HG03439 (cell line): ENCODE measurements around the gene CCNT2.
"Not testable (repeated sequence)": the region's sequence is repeated elsewhere in the genome, so short reads cannot be mapped to it uniquely, and the experiment has no call there.

Experiments
- ATAC-seq: cut with Tn5 transposase; IDR thresholded peaks from one replicate; pipeline ENCODE4 v1.9.1; 2021; ENCODE audit warnings: mild to moderate bottlenecking, moderate library complexity; ENCODE audit not compliant: unreplicated experiment

Gene CCNT2

DNA sequence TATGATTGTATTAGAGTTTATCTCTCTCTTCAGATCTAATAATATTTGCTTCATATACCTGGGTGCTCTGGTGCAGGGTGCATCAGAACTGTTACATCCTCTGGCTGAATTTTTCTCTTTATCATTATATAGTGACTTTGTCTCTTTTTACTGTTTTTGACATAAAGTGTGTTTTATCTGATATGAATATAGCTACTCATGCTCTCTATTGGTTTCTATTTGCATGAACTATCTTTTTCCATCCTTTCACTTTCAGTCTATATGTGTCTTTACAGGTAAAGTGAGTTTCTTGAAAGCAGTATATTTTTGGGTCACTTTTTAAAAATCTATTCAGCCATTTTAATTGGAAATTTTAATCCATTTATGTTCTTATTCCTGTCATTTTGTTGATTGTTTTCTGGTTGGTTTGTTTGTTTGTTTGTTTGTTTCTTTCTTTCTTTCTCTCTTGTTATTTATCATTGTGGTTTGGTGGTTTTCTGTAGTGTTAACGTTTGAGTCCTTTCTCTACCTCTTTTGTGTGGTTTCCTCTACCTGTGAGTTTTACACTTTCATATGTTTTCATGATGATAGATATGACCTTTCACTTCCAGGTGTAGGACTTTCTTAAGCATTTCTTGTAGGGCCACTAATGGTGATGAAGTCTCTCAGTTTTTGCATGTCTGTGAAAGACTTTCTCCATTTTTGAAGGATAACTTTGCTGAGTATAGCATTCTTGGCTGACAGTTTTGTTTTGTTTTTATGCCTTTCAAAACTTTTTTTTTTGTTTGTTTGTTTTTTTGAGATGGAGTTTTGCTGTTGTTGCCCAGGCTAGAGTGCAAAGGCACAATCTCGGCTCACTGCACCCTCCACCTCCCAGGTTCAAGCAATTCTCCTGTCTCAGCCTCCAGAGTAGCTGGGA lies 54.9 kb downstream of the CCNT2 start:
- ATAC-seq = no peak

DNA sequence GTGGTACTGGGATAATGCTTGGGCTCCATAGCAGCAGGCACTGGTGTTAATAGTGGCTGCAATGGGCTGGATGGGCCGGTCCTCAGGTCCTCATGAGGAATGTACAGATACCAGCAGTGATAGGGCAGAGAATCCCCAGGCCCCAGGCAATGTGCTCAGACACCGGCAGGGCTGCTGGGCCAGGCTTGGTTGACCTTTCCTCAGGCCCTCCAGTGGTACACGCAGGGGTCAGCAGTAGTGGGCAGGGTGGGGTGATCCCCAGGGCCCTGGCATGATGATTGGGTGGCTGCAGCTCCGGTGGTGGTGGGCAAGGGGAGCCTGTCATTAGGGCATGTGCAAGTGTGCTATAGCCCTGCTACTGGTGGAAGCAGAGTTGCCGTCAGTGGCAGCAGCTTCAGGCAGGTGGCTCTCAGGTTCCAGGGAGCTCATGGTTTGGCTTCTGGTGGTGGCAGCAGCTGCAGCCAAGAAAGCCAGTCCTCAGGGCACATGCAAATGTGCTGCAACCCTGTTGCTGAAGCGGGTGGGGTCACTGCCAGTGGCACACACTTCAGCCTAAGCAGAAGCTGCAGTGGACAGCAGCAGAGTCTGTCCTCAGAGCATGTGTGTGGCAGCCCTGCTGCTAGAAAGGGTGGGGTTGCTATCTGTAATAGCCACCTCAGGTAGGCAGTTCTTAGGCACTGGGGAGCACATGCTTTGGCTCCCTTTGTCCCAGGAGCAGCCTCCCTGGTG lies 56.8 kb downstream of the CCNT2 start:
- ATAC-seq = no peak

DNA sequence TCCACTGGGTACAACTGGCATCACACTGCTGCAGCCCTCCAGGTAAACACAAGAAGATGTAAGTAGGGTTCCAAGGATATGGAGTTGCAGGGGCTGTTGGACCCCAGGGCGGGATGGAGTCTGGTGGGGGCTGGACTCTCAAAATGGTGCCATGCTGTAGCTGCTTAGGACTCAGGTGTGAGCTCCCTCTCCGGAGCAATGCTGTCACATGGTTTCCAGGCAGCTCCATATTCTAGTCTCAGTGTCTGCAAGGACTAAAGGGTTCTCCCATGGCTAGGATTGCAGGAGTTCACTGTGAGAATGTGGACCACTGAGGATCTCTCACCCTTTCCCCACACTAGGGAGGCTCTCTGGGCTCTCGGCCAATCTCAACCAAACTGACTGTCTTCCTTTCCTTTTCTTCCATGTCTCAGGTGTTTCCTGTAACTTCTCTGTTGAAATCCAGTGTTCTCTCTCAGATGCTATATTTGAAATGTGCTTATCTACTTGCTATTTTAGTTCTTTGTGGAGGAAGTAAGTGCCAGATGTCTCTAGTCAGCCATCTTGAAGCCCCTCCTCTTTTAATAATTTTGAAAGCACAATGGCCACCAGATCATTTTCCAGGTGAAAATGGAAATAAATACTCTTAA lies 57.6 kb downstream of the CCNT2 start:
- ATAC-seq = no peak

DNA sequence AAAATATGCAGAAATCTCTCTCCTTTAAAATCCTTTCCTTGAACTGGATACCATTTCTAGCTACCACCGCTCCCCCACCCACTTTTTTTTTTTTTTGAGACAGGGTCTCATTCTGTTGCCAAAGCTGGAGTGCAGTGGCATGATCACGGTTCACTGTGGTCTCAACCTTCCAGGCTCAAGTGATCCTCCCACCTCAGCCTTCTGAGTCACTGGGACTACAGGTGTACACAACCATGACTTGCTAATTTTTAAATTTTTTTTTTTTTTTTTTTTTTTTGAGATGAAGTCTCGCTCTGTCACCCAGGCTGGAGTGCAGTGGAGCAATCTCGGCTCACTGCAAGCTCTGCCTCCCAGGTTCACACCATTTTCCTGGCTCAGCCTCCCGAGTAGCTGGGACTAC lies 58.5 kb downstream of the CCNT2 start:
- ATAC-seq = not testable (repeated sequence)

DNA sequence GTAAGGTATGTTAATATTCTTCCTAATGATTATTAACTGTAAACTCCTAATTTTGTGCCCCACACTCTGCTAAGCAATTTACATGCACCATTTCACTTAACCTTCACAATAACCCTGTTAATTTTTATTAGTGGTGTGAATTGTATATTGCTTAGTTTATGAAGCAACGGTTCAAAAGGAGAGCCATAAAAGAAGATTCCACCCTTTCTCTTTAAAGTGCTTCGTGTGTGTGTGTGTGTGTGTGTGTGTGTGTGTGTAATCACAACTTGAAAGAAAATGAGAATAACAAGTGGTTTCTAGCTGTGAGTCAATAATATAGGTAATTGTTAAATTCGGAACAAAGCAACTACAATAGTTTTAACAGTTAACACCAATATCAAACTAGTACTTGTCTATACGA lies 60.6 kb downstream of the CCNT2 start:
- ATAC-seq = no peak

DNA sequence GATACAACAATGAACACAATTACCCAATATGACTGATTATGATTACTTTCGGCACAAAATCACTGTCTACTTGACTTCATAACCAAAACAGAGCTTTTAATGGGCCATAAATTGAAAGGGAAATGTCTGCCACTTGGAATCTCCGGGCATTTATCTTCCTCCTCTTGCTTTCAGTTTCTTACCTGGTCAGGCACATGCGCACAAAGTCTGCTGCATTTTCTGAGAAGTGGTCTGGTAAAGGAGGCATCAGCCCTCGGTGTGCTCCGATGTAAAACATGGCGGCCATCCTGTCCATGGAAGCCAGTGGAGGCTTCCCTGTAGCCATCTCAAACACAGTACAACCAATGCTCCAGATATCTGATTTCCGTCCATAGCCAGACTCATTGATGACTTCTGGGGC lies 62.0 kb downstream of the CCNT2 start:
- ATAC-seq = no peak

DNA sequence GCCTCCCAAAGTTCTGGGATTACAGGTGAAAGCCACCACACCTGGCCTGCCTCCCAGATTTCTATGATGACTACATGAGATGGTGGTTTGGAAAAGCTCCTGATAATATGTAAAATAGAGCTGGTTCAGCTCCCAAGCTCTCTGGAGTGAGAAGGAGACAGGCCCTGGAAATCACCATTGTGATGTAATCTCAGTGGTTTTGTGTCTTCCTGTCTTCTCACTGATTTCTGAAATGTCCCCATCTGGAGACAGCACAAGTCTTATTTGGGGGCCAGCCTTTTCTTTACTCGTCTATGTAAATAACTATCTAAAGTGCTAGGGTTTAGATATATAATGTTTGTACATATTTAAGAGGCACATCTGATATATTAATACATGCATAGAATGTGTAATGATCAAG lies 64.0 kb downstream of the CCNT2 start:
- no peak for ATAC-seq

DNA sequence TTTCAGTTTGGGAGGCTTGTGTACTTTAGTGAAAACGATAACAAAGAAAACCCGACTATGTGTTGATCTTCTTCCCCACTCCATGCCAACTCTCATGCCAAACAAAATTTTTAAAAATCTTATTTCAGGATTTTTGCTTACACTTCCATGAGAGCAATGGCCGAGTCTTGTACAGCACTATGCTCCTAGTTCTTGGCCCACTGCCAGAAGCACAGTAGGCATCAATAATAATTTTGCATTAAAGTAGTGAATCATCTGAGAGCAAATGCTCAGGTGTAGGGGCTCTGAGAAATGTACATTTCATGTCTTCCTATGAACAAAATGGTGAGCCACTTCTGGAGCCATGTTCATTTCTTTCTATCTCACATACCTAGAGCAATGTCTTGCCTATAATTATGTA lies 66.4 kb downstream of the CCNT2 start:
- ATAC-seq = no peak

DNA sequence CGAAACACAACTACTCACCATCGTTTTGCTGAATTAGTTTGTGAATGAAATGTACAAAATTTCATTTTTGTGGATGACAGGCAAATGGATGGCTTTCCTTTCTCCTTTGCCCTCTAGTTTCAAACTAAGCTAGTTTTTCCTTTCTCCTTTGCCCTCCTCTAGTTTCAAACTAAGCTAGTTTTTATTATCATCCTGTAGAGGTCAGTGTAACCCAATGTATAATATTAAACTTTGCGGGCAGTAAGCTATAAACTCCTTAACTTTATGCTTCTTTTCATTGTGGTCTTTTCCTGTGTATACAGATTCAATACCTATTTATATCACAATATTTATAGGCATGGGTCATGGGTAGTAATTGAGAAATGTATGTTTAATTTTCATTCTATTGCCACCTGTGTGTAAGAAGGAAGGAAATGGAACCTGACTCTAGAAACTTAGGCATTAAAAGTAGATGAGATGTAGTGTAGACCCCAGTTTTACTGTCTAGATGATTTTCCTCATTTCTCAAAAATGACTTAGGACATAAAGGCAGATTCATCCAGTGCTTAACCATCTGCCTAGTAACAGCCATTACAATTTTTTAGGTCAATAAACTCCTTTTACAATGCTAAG lies 70.5 kb downstream of the CCNT2 start:
- ATAC-seq = no peak

DNA sequence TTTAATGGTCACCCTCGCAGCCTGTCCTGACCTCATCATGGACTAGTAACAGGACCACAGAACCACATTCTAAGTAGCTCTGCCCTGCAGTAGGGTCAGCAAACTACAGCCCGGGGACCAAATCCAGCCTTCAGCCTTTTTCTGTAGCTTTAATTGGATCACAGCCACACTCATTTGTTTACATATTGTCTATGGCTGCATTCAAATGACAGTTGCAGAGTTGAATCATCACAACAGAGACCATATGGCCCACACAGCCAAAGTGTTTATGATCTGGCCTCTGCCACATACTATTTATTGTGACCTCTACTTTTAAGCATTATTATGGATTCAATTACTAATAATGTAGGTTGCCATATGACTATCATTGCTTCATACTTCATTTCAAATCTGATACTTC lies 80.9 kb downstream of the CCNT2 start:
- ATAC-seq = no peak

DNA sequence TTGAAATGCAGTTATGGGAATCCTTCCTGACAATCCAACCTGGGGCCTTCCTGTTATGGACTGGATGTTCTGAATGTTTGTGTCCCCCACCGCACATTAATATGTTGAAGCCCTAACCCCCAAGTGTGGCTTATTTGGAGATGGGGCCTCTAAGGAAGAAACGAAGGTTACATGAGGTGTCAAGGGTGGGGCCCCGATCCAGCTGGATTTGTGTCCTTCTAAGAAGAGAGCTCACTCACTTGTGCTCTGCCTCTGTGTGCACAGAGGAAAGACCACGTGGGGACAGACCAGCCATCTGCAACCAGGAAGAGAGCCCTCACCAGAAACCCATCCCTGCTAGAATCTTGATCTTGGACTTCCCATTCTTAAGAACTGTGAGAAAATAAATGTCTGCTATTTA lies 84.2 kb downstream of the CCNT2 start:
- ATAC-seq = no peak

DNA sequence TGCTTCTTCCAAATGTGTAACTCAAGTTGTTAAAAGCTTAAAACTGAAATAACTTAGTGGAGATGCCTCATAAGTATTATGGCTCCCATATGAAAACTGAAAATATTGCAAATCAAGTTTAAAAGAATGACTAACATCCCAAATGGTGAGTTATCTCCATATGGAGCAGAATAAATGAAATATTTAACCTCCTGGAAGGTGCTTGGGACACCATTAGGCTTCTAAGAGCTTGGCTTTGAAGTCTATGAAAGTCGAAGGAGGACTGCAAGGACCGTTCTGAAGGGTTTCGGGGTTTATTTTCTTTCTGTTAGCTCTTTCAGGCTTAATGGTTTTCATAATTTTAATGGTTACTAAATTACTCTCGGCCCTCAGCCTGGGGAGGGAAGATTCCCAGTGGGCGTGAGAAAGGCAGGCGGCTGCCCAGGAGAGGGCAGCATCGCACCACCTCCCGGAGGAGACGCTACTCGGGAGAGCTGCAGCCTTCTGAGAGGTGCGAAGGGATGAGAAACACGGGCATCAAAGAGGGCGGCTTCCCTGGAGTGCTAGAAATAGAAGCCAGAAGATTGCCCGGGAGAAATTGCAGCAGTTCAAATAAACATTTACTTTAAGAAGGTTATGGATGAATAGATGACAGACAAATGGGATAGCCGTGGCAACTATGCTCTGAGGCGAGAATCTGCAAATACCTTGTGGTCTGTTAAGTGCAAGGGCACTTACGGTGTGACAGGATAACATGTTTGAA lies 85.6 kb downstream of the CCNT2 start:
- ATAC-seq = no peak

DNA sequence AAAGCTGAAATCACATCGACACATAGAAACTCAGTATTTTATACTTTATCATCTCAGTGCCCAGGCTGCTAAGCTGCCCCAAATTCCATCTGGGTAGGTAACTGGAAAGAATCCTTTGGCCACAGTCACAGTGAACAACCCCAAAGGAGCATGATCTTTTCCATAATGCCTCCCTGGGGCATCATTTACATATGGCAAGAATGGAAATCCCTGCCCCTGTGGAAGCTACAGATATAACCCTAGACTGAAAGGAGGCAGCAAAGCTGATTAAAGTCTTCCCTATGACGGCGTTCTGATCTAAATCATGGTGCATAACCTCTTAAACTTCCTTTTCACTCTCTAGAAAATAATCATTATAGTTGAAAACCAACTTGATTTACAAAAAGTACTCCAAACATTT lies 87.1 kb downstream of the CCNT2 start:
- no peak for ATAC-seq
